Progenitor cell of endocrine pancreas (in vitro differentiated cells): Measurements from ENCODE around the gene HOXA10. TPM values are rescaled to one million over a fixed set of nuclear protein-coding genes. Genes with fewer than 3 reads are reported as not detected.

ENCODE experiments used
- DNase-seq: peaks from one replicate; pipeline ENCODE4 v3.0.0; 2021; ENCODE audit warnings: low spot score; ENCODE audit not compliant: unreplicated experiment
- H3K27ac Mint-ChIP-seq: 2 replicates; pipeline ENCODE4 v1.8.0; 2021; ENCODE audit warnings: mild to moderate bottlenecking, moderate library complexity, mixed read lengths
- H3K27me3 Mint-ChIP-seq: 2 replicates; pipeline ENCODE4 v1.8.0; 2021; ENCODE audit warnings: mixed read lengths
- H3K36me3 Mint-ChIP-seq: 2 replicates; pipeline ENCODE4 v1.8.0; 2022; ENCODE audit warnings: mixed read lengths; ENCODE audit not compliant: insufficient read depth
- H3K4me1 Mint-ChIP-seq: 2 replicates; pipeline ENCODE4 v1.8.0; 2021; ENCODE audit warnings: low read depth, mixed read lengths
- H3K4me3 Mint-ChIP-seq: 2 replicates; pipeline ENCODE4 v1.8.0; 2021; ENCODE audit warnings: low read depth, mild to moderate bottlenecking, moderate library complexity, mixed read lengths
- H3K9me3 Mint-ChIP-seq: 2 replicates; pipeline ENCODE4 v1.8.0; 2021; ENCODE audit warnings: low read depth, mixed read lengths
- CTCF ChIP-seq: fragments of 200-600 bp; sonication (generic); IDR thresholded peaks from one replicate; pipeline ENCODE4 v1.5.0; 2021; ENCODE audit warnings: antibody characterized with exemption, mild to moderate bottlenecking; ENCODE audit not compliant: unreplicated experiment
- long read RNA-seq: library from polyadenylated mRNA; unstranded; transcript quantifications from one replicate; pipeline ENCODE4 v2.0.0, GENCODE V29; 2020
- total RNA-seq: library from RNA; stranded (reverse); gene quantifications from 2 replicates; pipeline ENCODE4 v1.2.1, GENCODE V29; 2021

Gene HOXA10
- total RNA-seq, result not detected in 2 replicates
- long read RNA-seq, result 0 reads

DNA sequence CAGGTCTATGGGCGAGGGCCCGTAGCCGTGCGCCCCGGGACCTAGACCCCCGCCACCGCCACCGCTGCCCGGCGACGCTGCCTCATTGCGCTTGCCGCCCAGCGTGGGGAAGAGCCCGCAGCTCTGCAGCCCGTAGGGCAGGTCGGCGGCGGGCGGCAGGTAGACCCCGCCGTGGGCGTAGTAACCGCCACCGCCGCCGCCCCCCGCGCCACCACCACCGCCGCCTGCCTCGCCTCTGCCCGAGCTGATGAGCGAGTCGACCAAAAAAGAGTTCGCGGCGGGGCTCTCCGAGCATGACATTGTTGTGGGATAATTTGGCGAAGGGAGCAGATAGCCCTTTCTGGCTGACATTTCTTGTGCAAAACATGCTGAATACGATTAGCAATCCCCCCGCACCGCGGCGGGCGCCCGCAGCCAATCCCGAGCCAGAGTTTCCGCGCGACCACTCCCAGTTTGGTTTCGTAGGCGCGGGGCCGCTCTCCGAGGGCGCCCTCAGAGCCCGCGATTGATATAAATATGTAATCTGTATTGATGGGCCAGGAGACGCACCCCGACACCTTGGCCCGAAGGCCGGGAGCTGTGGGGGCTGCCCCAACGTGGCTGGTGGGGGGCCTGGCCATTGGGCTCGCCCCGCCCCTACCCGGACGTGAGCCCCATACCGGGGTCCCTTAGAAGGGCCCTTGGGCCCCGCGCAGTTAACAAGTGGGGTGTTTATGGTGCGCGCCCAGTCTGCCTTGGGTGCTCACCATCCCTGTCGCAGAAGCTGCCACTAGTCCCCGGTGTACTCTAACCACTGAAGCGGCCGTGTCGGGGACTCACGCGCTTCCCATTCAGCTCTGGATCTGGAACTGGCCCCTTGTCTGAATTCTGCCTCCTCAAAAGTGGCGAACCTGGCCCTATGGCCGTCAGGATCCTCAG is at the start of gene HOXA10:
Gene HOXA10 (minus strand): TSS at position 365 of the 918 bp plus-strand sequence. CDS start 14 bp downstream, at position 351.
- no peaks in the 10 kb centered on the region for H3K36me3 Mint-ChIP-seq
- H3K27ac Mint-ChIP-seq, result no peak within 1 kb of the TSS
- DNase-seq, result no peak
- H3K4me3 Mint-ChIP-seq, result peak within 1 kb of the TSS; percentile 41
- TF ChIP-seq CTCF, result no peak
- peaks cover 1% of the 10 kb centered on the region for H3K4me1 Mint-ChIP-seq
- H3K9me3 Mint-ChIP-seq, result no peaks in the 10 kb centered on the region
- peaks cover 84% of the 10 kb centered on the region for H3K27me3 Mint-ChIP-seq

- peaks cover 1% of the 10 kb centered on the region for H3K4me1 Mint-ChIP-seq
- no peak overlapping the region for H3K27ac Mint-ChIP-seq
- peaks cover 93% of the 10 kb centered on the region for H3K27me3 Mint-ChIP-seq
- H3K4me3 Mint-ChIP-seq, result no peak overlapping the region
- DNase-seq, result no peak
- no peak for TF ChIP-seq CTCF
- H3K36me3 Mint-ChIP-seq, result no peaks in the 10 kb centered on the region
- H3K9me3 Mint-ChIP-seq, result no peaks in the 10 kb centered on the region
Measured at GRCh38 chr7:27221201-27221797, 47.2 kb upstream of the HOXA10 start.

DNA sequence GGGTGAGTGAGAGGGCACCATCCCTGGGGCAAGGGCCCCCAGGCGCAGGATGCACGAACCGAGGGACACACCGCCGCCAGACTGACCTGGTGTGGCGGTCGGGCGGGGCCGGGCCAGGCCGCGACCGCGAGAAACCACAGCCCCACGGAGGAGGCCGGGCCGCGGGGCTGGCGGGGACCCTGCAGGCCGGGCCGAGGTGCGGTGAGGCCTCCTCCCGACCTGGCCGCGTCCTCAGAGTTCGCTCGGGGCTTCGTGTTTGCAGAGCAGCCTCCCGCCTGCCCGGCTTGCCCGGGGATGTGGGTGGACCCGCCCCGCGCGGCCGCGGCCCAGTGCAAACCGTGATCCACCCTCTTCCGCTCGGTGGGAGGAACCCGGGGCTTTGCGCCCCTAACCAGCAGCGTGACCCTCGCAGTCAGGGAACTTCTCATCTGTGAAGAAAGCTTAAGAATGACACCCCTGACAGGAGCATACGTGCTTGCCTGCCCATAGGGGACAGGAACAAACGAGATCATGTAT is 46.4 kb upstream of the HOXA10 start:
- Mint-ChIP-seq H3K27me3 (peaks cover 95% of the 10 kb centered on the region), H3K9me3 (no peaks in the 10 kb centered on the region), H3K4me3 (no peak overlapping the region), H3K4me1 (peaks cover 1% of the 10 kb centered on the region), H3K36me3 (no peaks in the 10 kb centered on the region), H3K27ac (no peak overlapping the region)
- TF ChIP-seq CTCF, result no peak
- DNase-seq, result no peak

DNA sequence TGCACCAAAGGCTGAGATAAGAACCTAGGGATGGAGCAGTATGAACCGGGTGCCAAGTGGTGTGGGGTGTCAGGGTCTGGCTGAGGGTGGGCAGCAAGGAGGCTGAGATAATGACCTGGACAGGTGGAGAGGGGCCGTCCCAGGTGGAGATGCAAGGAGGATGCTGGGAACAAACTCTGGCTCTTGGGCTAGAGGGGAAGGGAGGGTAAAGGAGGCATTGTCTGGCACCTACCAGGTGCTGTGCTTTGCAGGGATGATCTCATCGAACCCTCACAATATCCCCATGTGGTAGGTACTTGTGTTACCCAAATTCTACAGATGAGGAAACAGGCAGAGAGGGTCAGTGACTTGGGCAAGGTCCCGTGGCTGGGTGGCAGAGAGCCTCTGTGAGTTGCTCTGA is 45.7 kb upstream of the HOXA10 start:
- Mint-ChIP-seq H3K27ac (no peak overlapping the region), H3K36me3 (no peaks in the 10 kb centered on the region), H3K9me3 (no peaks in the 10 kb centered on the region), H3K27me3 (peaks cover 95% of the 10 kb centered on the region), H3K4me3 (no peak overlapping the region), H3K4me1 (no peaks in the 10 kb centered on the region)
- TF ChIP-seq CTCF, result no peak
- DNase-seq, result no peak

DNA sequence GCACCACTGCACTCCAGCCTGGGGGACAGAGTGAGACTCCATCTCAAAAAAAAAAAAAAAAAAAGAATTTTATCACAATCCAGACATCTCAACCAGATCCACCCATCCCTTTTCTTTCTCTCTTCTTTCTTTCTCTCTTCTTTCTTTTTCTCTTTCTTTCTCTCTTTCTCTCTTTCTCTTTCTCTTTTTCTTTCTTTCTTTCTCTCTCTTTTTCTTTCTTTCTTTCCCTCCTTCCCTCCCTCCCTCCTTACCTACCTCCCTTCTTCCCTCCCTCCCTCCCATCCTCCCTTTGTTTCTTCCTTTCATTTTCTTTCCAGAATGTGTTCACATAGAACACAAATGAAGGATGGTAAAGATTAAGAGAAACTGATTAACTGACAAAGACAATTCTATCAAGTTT is 43.8 kb upstream of the HOXA10 start:
- peaks cover 96% of the 10 kb centered on the region for H3K27me3 Mint-ChIP-seq
- no peaks in the 10 kb centered on the region for H3K9me3 Mint-ChIP-seq
- no peaks in the 10 kb centered on the region for H3K36me3 Mint-ChIP-seq
- H3K4me3 Mint-ChIP-seq, result no peak overlapping the region
- no peak for DNase-seq
- no peak for TF ChIP-seq CTCF
- no peaks in the 10 kb centered on the region for H3K4me1 Mint-ChIP-seq
- no peak overlapping the region for H3K27ac Mint-ChIP-seq
